IMR-90 (cell line): ENCODE results near the gene GARNL3. TPM values are rescaled to one million over a fixed set of nuclear protein-coding genes. Genes with fewer than 3 reads are reported as not detected.

Experiments
- ATAC-seq: fragments of 200-7000 bp; cut with Tn5 transposase; 2 replicates; pipeline ENCODE4 v1.9.1; 2020; ENCODE audit warnings: low read depth, mild to moderate bottlenecking, moderate library complexity
- BruUV-seq: library from RNA; stranded (reverse); fragments of 400-500 nt; replicated peaks from 2 replicates; lab custom pipeline; 2021; lab: Mats Ljungman, UMichigan
- CTCF ChIA-PET: fragments of 300-600 bp; formaldehyde crosslinking; extraction: SDS; loops from one replicate; lab custom pipeline; 2021; ENCODE audit warnings: antibody characterized with exemption; lab: Yijun Ruan, JAX
- POLR2A ChIA-PET: fragments of 300-600 bp; sonication (Branson Sonifier 250); formaldehyde crosslinking; loops from one replicate; lab custom pipeline; 2022; ENCODE audit warnings: antibody characterized with exemption; ENCODE audit not compliant: unreplicated experiment; lab: Charles Lee
- DNase-seq: peaks from one replicate; pipeline ENCODE4 v3.0.0; 2013
- H2AFZ ChIP-seq: replicated peaks from 2 replicates; pipeline ENCODE3; 2013; ENCODE audit warnings: low read length, mild to moderate bottlenecking; ENCODE audit not compliant: poor library complexity
- H2AK5ac ChIP-seq: 2 replicates; pipeline ENCODE4 v1.6.1; 2013; ENCODE audit warnings: low read depth, low read length, inconsistent platforms
- H2AK9ac ChIP-seq: replicated peaks from 2 replicates; pipeline ENCODE3; 2013; ENCODE audit warnings: mild to moderate bottlenecking, low read depth, low read length, moderate library complexity; ENCODE audit not compliant: poor library complexity
- H2BK120ac ChIP-seq: 2 replicates; pipeline ENCODE4 v1.6.1; 2013; ENCODE audit warnings: low read depth, low read length, inconsistent platforms
- H2BK15ac ChIP-seq: 3 replicates; pipeline ENCODE4 v1.6.1; 2013; ENCODE audit warnings: low read depth, low read length, inconsistent platforms
- H2BK20ac ChIP-seq: 2 replicates; pipeline ENCODE4 v1.6.1; 2013; ENCODE audit warnings: low read depth, mild to moderate bottlenecking, inconsistent platforms, low read length, moderate library complexity
- H2BK5ac ChIP-seq: 2 replicates; pipeline ENCODE4 v1.6.1; 2013; ENCODE audit warnings: mild to moderate bottlenecking, low read depth, low read length, inconsistent platforms; ENCODE audit not compliant: poor library complexity, severe bottlenecking
- H3K14ac ChIP-seq: replicated peaks from 2 replicates; pipeline ENCODE4 v1.6.1; 2013; ENCODE audit warnings: low read depth, low read length, inconsistent platforms
- H3K18ac ChIP-seq: 2 replicates; pipeline ENCODE4 v1.6.1; 2013; ENCODE audit warnings: low read depth, low read length, control low read depth
- H3K23ac ChIP-seq: 2 replicates; pipeline ENCODE4 v1.6.1; 2013; ENCODE audit warnings: low read depth, low read length, inconsistent platforms
- H3K27ac ChIP-seq: 2 replicates; pipeline ENCODE4 v1.5.1; 2013; ENCODE audit warnings: mild to moderate bottlenecking, control low read depth, low read length; ENCODE audit not compliant: insufficient read depth
- H3K27me3 ChIP-seq: 2 replicates; pipeline ENCODE4 v1.6.1; 2013; ENCODE audit warnings: low read length; ENCODE audit not compliant: control insufficient read depth, insufficient read depth
- H3K36me3 ChIP-seq: 2 replicates; pipeline ENCODE4 v1.6.1; 2013; ENCODE audit warnings: low read length, mixed read lengths; ENCODE audit not compliant: control insufficient read depth, insufficient read depth
- H3K4ac ChIP-seq: 2 replicates; pipeline ENCODE4 v1.6.1; 2013; ENCODE audit warnings: low read depth, low read length, inconsistent platforms
- H3K4me1 ChIP-seq: 2 replicates; pipeline ENCODE4 v1.6.1; 2013; ENCODE audit warnings: low read length, mixed read lengths; ENCODE audit not compliant: control insufficient read depth, insufficient read depth
- H3K4me2 ChIP-seq: 2 replicates; pipeline ENCODE4 v1.6.1; 2013; ENCODE audit warnings: low read depth, mild to moderate bottlenecking, control low read depth, low read length, moderate library complexity
- H3K4me3 ChIP-seq: 2 replicates; pipeline ENCODE4 v1.5.1; 2013; ENCODE audit warnings: low read depth, mild to moderate bottlenecking, control low read depth, low read length, moderate library complexity; ENCODE audit not compliant: insufficient read depth
- H3K56ac ChIP-seq: 2 replicates; pipeline ENCODE4 v1.6.1; 2013; ENCODE audit warnings: low read length, inconsistent platforms; ENCODE audit not compliant: insufficient read depth; ENCODE audit errors: extremely low read depth
- H3K79me1 ChIP-seq, 2 experiments: 2 replicates each; pipeline ENCODE4 v1.6.1; 2013; ENCODE audit warnings: low read length in 2 of 2, inconsistent platforms in 1 of 2, low read depth in 1 of 2
- H3K9ac ChIP-seq: 2 replicates; pipeline ENCODE4 v1.6.1; 2013; ENCODE audit warnings: low read depth, low read length, control low read depth
- H3K9me1 ChIP-seq: 2 replicates; pipeline ENCODE4 v1.6.1; 2013; ENCODE audit warnings: low read length, inconsistent platforms; ENCODE audit not compliant: insufficient read depth
- H3K9me3 ChIP-seq: 2 replicates; pipeline ENCODE4 v1.6.1; 2013; ENCODE audit warnings: low read length; ENCODE audit not compliant: control insufficient read depth, insufficient read depth
- H4K20me1 ChIP-seq: 2 replicates; pipeline ENCODE4 v1.6.1; 2013; ENCODE audit warnings: low read length, inconsistent platforms; ENCODE audit not compliant: insufficient read depth
- H4K5ac ChIP-seq: 2 replicates; pipeline ENCODE4 v1.6.1; 2013; ENCODE audit warnings: mild to moderate bottlenecking, low read depth, low read length, control low read depth
- H4K8ac ChIP-seq, 2 experiments: 2 replicates each; pipeline ENCODE4 v1.6.1; 2013; ENCODE audit warnings: low read depth in 2 of 2, low read length in 2 of 2, control low read depth in 1 of 2, inconsistent platforms in 1 of 2
- H4K91ac ChIP-seq: 2 replicates; pipeline ENCODE4 v1.6.1; 2013; ENCODE audit warnings: low read depth, low read length, inconsistent platforms; ENCODE audit not compliant: insufficient read depth
- BHLHE40 ChIP-seq: fragments of 150-350 bp; IDR thresholded peaks from 2 replicates; pipeline ENCODE4 v1.6.1; 2016; ENCODE audit warnings: mild to moderate bottlenecking, low read depth, low read length
- CEBPB ChIP-seq: IDR thresholded peaks from 2 replicates; pipeline ENCODE4 v1.6.1; 2012; ENCODE audit warnings: low read depth, low read length, improper control_type of control experiment
- CHD1 ChIP-seq: IDR thresholded peaks from 2 replicates; pipeline ENCODE4 v1.6.1; 2012; ENCODE audit warnings: low read depth, low read length, improper control_type of control experiment
- CTCF ChIP-seq: conservative IDR thresholded peaks from 2 replicates; pipeline ENCODE4 v1.5.1; 2012; ENCODE audit warnings: mild to moderate bottlenecking, low read depth, low read length, improper control_type of control experiment
- ELK1 ChIP-seq: fragments of 150-350 bp; IDR thresholded peaks from 2 replicates; pipeline ENCODE4 v1.6.1; 2016; ENCODE audit warnings: low read depth, mild to moderate bottlenecking, low read length, moderate library complexity, borderline replicate concordance
- MAFK ChIP-seq: IDR thresholded peaks from 2 replicates; pipeline ENCODE4 v1.6.1; 2012; ENCODE audit warnings: low read depth, low read length, improper control_type of control experiment
- RCOR1 ChIP-seq: IDR thresholded peaks from 2 replicates; pipeline ENCODE4 v1.6.1; 2012; ENCODE audit warnings: mild to moderate bottlenecking, low read length, improper control_type of control experiment; ENCODE audit not compliant: insufficient replicate concordance
- RFX5 ChIP-seq: IDR thresholded peaks from 2 replicates; pipeline ENCODE4 v1.8.0; 2012; ENCODE audit warnings: low read depth, mild to moderate bottlenecking, low read length, moderate library complexity
- SMC3 ChIP-seq: fragments of 150-350 bp; IDR thresholded peaks from 2 replicates; pipeline ENCODE4 v1.6.1; 2016; ENCODE audit warnings: low read depth, mild to moderate bottlenecking, antibody characterized with exemption, low read length, moderate library complexity
- USF2 ChIP-seq: fragments of 150-350 bp; IDR thresholded peaks from 2 replicates; pipeline ENCODE4 v1.6.1; 2017; ENCODE audit warnings: mild to moderate bottlenecking, antibody characterized with exemption, low read length, low read depth
- WGBS, 2 experiments: methylation state at CpG; one replicate each; pipeline versions ENCODE4 v1.1.5 to v1.1.7; 2013; ENCODE audit warnings: missing lambda C conversion rate in 2 of 2; ENCODE audit not compliant: insufficient read length in 1 of 2; ENCODE audit errors: extremely low coverage in 2 of 2; 5-methylcytosine and 5-hydroxymethylcytosine counted together
- dilution Hi-C: fragments of 300-500 bp; cut with HindIII; formaldehyde crosslinking; loops from one replicate; pipeline ENCODE4 v1.14.3; 2018; ENCODE audit warnings: low sequenced_read_pairs; ENCODE audit not compliant: unreplicated experiment
- in situ Hi-C: fragments of 300-500 bp; cut with MboI; formaldehyde crosslinking; loops from 3 replicates; pipeline ENCODE4 v1.14.3; 2019; ENCODE audit warnings: low sequenced_read_pairs, inconsistent platforms, mixed read lengths
- intact Hi-C: fragments of 100-400 bp; cut with micrococcal nuclease; formaldehyde crosslinking; loops from 2 replicates; pipeline ENCODE4 v1.10.0; 2022
- polyA plus RNA-seq, 3 experiments: library from polyadenylated mRNA; depleted of rRNA; stranded (reverse); fragments of >200 nt; gene quantifications; 2 replicates each; pipeline ENCODE4 v1.2.3, GENCODE V29; 2012; ENCODE audit warnings: low replicate concordance in 1 of 3
- total RNA-seq: library from RNA; depleted of rRNA; stranded (reverse); fragments of >200 nt; gene quantifications from 2 replicates; pipeline ENCODE4 v1.2.3, GENCODE V29; 2012

The GARNL3 gene
- total and polyA plus RNA-seq, 2 of the 4 experiments (the other 2 are of a cell fraction) = 1.9 to 5.0 TPM

- Histone ChIP-seq H3K4me3 (no peak overlapping the region), H3K9ac (no peak overlapping the region), H3K79me1 (no peaks in the 10 kb centered on the region), H3K27ac (no peak overlapping the region), H2AK5ac (0 out of 2 replicates have a peak overlapping the region, but pooled peaks have one; percentile 2), H3K9me3 (no peaks in the 10 kb centered on the region), H3K36me3 (no peaks in the 10 kb centered on the region), H3K14ac (peak overlapping the region; percentile 38; the same call in 1 of the 2 replicates), H3K4me2 (no peak overlapping the region), H3K23ac (peak overlapping the region; percentile 4; the same call in 1 of the 2 replicates), H3K56ac (no peak overlapping the region), H3K18ac (no peak overlapping the region), H4K8ac (no peak overlapping the region), H2AFZ (no peak overlapping the region), H2BK120ac (no peak overlapping the region), H2BK15ac (peak overlapping the region; percentile 36; the same call in 1 of the 3 replicates), H3K27me3 (no peaks in the 10 kb centered on the region), H2BK5ac (no peak overlapping the region), H4K91ac (no peak overlapping the region), H3K4me1 (peaks cover 17% of the 10 kb centered on the region), H3K4ac (peak overlapping the region; percentile 14; the same call in 1 of the 2 replicates), H2BK20ac (peak overlapping the region; percentile 9; the same call in 1 of the 2 replicates), H4K20me1 (peaks cover 3% of the 10 kb centered on the region; the same call in 1 of the 2 replicates), H3K9me1 (peaks cover 18% of the 10 kb centered on the region), H4K5ac (no peak overlapping the region), H2AK9ac (no peak overlapping the region)
- TF ChIP-seq CHD1 (no peak), RCOR1 (no peak), SMC3 (no peak), RFX5 (no peak), BHLHE40 (no peak), CEBPB (no peak), USF2 (no peak), CTCF (no peak), MAFK (no peak), ELK1 (no peak)
- CTCF ChIA-PET = no interaction called here
- in situ Hi-C loops = no loop called here
- ATAC-seq (no peak), DNase-seq (no peak)
- POLR2A ChIA-PET = no interaction called here
- BruUV-seq = no TSS peak
- dilution Hi-C loops = no loop called here
- WGBS, 2 experiments = no CpG with 5 or more reads among the region's 2 CpGs
- intact Hi-C loops = no loop called here
These were observed 70.2 kb downstream of the GARNL3 start for GRCh38 chr9:127334725-127335124.
